ENCODE measurements around the gene TSEN2.
"Not testable (repeated sequence)": the region's sequence is repeated elsewhere in the genome, so short reads cannot be mapped to it uniquely, and the experiment has no call there.

The TSEN2 gene

DNA sequence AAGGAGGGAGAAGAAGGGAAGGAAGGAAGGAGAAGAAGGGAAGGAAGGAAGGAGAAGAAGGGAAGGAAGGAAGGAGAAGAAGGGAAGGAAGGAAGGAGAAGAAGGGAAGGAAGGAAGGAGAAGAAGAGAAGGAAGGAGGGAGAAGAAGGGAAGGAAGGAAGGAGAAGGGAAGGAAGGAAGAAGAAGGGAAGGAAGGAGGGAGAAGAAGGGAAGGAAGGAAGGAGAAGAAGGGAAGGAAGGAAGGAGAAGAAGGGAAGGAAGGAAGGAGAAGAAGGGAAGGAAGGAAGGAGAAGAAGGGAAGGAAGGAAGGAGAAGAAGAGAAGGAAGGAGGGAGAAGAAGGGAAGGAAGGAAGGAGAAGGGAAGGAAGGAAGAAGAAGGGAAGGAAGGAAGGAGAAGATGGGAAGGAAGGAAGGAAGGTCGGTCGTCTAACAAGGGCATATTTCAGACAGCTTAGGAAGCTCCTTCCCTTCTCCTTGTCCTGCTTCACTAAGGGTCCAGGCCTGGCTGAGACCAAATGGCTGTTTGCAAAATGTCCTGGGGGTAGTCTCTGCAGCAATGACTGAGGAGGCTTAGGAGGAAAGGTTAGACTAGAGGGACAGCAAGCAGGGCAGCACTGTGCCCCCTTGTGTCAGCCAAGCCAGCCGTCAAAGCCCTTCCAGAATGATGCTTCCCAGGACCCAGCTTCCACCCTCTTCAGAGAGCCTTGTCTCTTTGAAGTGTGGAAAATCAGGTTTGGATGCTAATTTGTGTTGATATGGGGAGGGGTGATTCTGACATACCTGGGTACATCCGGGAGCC, 35.7 kb upstream of the TSEN2 start:
- H3K9me3 Mint-ChIP-seq, H3K36me3 Mint-ChIP-seq, H3K4me3 Mint-ChIP-seq, H3K4me1 Mint-ChIP-seq, H3K27ac Mint-ChIP-seq, H3K27me3 Mint-ChIP-seq: not testable (repeated sequence)

DNA sequence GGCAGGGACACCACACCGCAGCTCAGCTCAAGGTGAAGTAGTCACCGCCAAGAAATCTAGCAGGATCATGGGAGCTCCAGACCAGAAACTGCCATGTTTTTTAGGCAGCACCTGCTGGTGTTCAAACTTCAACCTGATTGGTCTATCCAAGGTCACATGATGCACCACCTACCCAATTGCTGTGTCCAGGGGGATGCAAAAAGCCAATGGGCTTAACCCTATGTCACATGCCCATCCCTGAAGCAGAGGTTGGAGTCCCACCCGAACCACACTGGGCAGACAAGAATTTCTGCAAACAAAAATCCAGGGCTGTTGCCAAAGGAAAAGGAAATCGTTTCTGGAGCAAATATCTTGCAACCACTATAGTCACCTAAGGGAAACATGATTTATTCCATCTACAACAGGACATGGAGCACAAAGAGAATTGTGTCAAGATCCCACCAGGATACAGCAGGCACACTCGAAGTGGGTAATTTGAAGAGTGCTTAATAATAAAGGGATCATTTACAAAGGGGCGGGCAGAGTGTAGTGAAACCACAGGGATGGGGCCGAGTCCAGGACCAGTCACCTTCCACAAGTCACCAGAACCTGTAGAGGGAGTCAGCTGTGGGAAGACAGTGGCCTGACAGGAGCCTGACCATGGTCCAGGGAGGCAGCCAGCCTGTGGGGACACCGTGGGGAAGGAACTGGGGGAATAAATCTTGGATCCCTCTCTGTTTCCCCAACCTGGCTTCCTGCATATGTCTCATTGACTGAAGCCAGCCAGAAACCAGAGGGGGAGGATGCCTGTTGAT, 34.2 kb upstream of the TSEN2 start:
- H3K27me3 Mint-ChIP-seq: no peaks in the 10 kb centered on the region
- H3K27ac Mint-ChIP-seq: no peak overlapping the region
- H3K4me1 Mint-ChIP-seq: no peaks in the 10 kb centered on the region
- H3K4me3 Mint-ChIP-seq: no peak overlapping the region
- H3K9me3 Mint-ChIP-seq: no peaks in the 10 kb centered on the region
- H3K36me3 Mint-ChIP-seq: no peaks in the 10 kb centered on the region

DNA sequence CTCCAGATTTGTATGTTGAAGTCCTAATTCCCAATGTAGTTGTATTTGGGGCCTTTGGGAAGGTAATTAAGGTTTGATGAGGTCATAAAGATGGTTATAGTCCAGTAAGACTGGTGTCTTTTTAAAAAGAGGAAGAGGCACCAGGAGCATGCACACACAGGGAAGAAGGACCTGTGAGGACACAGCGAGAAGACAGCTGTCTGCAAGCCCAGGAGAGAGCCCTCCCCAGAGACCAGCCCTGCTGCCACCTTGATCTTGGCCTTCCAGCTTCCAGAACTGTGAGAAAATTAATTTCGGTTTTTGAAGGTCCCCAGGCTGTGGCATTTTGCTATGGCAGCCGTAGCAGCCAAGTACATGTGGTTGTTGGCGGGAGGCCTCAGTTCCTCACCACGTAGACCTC, 32.8 kb upstream of the TSEN2 start:
- Mint-ChIP-seq H3K9me3 (no peaks in the 10 kb centered on the region), H3K27me3 (no peaks in the 10 kb centered on the region), H3K36me3 (no peaks in the 10 kb centered on the region), H3K4me3 (no peak overlapping the region), H3K27ac (no peak overlapping the region), H3K4me1 (no peaks in the 10 kb centered on the region)

DNA sequence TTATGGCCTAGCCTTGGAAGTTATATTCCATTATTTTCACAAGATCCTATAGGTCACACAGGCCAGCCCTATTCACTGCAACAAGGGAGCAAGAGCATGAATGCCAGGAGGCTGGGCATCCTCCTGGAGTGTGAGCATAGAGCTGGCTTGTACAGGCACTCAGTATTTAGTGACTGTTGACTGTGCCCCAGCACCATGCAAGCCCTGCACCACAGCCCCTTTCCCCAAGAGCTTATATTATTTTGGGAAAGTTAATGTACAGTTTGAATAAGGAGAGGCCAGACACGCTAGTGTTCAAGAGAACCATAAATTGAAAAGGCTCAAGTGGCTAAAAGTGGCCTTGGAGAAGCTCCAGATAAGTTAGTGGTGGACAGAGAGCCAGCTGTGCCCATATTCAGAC, 32.3 kb upstream of the TSEN2 start:
- H3K4me1 Mint-ChIP-seq: no peaks in the 10 kb centered on the region
- H3K9me3 Mint-ChIP-seq: no peaks in the 10 kb centered on the region
- H3K27ac Mint-ChIP-seq: no peak overlapping the region
- no peaks in the 10 kb centered on the region for H3K27me3 Mint-ChIP-seq
- no peaks in the 10 kb centered on the region for H3K36me3 Mint-ChIP-seq
- no peak overlapping the region for H3K4me3 Mint-ChIP-seq

DNA sequence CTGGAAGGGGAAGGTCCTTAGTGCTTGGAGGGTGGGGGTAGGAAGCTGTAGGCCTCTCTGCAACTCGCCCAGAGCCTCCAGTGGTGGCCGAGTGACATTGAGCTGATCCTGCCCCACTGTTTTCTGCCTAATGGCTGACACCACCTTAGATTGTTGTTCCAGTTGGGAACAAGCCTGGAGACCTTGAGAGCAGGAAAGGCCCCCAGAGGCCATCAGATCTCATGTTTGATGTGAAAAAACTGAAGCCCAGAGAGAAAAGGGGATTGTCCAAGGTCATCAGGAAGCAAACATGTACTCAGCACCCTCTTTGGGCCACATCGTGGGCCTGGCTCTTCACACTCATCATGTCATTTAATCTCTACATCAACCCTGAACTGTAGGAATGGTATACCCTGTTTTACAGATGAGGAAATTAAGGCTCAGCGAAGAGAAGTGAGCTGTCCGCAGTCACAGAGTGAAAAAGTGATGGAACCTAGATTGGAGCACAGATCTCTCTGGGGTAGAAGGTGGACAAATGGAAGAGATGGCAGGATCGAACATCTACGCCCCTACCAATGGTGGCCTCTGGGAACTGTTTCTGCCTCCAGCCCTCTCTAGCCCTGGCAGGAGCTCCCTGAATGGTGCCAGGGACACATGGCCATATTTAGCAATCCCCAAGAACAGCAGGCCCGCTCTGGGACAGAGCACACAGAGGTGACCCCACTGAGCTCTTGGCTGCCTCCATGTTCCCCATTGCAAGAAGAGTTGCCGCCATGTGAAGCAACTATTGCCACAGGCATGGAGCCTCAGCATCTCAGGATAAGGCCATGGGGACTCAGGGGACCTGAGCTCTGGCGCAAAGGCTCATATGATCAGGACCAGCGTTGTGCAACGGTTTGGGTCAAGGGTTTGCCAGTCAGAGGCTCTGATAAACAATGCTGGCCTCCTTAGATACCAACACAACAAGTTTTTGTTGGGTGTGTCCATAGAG, 31.6 kb upstream of the TSEN2 start:
- no peaks in the 10 kb centered on the region for H3K36me3 Mint-ChIP-seq
- H3K4me3 Mint-ChIP-seq: no peak overlapping the region
- no peaks in the 10 kb centered on the region for H3K27me3 Mint-ChIP-seq
- no peaks in the 10 kb centered on the region for H3K9me3 Mint-ChIP-seq
- no peaks in the 10 kb centered on the region for H3K4me1 Mint-ChIP-seq
- H3K27ac Mint-ChIP-seq: no peak overlapping the region

DNA sequence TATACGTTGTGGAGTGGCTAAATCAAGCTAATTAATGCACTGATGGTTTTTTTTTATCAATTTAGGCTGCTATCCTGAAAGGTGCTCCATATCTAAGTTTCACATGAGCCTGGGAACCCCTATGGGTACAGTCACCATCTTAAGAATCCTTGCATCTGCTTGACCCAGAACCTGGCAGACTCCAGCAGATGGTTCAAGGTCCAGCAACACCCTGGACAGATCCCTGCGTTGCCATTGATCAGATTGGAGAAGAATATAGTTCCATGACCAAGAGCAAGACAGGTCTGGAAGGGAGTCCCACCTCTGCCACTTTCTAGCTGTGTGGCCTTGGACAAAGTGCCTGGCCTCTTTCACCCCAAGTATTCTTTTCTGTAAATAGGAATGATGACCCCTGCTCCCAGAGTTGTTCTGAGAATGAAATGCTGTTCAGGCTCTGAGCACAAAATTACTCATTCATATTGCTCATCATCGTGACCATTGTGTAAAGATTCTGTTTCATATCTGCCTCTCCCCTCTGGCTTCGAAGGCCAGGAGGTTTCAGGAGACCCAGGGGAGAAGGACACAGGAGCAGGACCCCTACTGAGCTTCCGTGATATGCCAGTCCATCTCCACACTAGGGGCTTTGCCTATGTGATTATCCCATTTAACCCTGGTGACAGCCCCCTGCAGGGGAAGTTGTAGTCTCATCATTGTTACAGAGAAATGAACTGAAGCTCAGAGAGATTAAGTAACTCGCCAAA, 30.0 kb upstream of the TSEN2 start:
- no peak overlapping the region for H3K4me3 Mint-ChIP-seq

DNA sequence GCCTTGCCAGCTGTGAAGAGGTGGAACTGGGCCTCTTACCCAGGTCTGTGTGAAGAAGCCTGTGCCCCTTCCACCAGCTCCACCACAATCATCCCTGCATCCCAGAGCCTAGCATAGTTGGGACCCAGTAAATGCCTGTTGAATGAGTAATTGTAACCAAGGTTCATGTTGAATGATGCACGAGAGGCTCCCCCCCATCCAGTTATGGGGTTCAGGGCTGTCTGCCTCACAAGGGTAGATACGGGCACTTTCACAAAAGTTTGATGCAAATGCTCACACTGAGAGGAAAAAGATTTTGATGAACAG, 29.5 kb upstream of the TSEN2 start:
- Mint-ChIP-seq H3K9me3 (no peaks in the 10 kb centered on the region), H3K27me3 (no peaks in the 10 kb centered on the region), H3K4me1 (no peaks in the 10 kb centered on the region), H3K27ac (no peak overlapping the region), H3K36me3 (no peaks in the 10 kb centered on the region), H3K4me3 (no peak overlapping the region)

More for the DNA sequence above, 30.0 kb upstream of the TSEN2 start:
- no peaks in the 10 kb centered on the region for H3K36me3 Mint-ChIP-seq
- no peaks in the 10 kb centered on the region for H3K4me1 Mint-ChIP-seq
- no peaks in the 10 kb centered on the region for H3K9me3 Mint-ChIP-seq
- H3K27ac Mint-ChIP-seq: no peak overlapping the region
- H3K27me3 Mint-ChIP-seq: no peaks in the 10 kb centered on the region

DNA sequence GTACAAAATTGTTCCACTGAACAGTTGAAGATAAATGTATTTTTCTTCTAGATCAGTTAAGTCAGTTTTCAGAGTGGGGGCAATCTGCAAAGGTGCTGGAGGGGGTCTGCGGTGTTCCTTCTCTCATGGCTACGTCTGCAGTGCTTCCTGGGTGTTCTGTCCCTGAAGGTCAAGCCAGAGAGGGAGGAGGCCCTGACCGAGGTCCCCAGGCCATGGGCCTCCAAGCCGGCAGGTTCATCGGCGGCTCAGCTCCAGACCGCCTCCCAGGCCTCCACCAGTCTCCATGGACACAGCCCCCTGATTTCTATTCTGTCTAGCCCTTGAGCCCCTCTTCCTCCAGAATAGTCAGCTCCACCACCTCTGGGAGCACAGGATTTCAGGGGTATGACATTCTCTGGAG, 28.5 kb upstream of the TSEN2 start:
- no peaks in the 10 kb centered on the region for H3K9me3 Mint-ChIP-seq

DNA sequence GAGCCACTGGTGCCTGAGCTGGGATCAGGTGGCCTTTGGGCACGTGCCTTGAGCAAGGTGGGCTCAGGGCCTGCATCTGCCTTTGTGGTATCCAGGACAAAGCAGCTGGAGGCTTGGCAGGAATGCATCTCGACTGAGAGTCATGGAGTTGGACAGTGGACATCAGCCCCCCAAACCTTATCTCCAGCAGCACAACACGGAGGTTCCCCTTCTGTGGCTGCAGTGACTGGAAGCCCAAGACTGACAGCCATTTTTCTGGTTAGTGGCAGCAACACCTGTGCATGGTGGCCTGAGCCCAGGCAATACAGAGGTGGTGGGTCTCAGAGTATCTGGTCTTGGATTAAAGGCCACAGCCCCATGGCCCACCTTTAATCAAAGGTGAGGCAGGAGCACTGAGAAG, 27.8 kb upstream of the TSEN2 start:
- Mint-ChIP-seq H3K4me1 (peaks cover 5% of the 10 kb centered on the region), H3K4me3 (no peak overlapping the region), H3K27me3 (no peaks in the 10 kb centered on the region), H3K27ac (no peak overlapping the region), H3K9me3 (no peaks in the 10 kb centered on the region), H3K36me3 (no peaks in the 10 kb centered on the region)

More for the DNA sequence above, 28.5 kb upstream of the TSEN2 start:
- Mint-ChIP-seq H3K4me1 (peaks cover under 1% of the 10 kb centered on the region), H3K27me3 (no peaks in the 10 kb centered on the region), H3K4me3 (no peak overlapping the region), H3K36me3 (no peaks in the 10 kb centered on the region), H3K27ac (no peak overlapping the region)

DNA sequence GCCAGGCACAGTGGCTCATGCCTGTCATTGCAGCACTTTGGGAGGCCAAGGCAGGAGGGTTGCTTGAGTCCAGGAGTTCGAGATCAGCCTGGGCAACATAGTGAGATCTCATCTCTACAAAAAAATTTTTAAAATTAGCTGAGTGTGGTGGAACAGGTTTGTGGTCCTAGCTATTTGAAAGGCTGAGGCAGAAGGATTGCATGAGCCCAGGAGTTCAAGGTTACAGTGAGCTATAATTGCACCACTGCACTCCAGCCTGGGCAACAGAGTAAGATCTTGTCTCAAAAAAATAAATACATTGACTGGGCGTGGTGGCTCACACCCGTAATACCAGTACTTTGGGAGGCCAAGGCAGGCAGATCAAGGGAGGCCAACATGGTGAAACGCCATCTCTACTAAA, 26.9 kb upstream of the TSEN2 start:
- not testable (repeated sequence) for H3K36me3 Mint-ChIP-seq, H3K4me1 Mint-ChIP-seq, H3K9me3 Mint-ChIP-seq, H3K27ac Mint-ChIP-seq, H3K4me3 Mint-ChIP-seq, H3K27me3 Mint-ChIP-seq

DNA sequence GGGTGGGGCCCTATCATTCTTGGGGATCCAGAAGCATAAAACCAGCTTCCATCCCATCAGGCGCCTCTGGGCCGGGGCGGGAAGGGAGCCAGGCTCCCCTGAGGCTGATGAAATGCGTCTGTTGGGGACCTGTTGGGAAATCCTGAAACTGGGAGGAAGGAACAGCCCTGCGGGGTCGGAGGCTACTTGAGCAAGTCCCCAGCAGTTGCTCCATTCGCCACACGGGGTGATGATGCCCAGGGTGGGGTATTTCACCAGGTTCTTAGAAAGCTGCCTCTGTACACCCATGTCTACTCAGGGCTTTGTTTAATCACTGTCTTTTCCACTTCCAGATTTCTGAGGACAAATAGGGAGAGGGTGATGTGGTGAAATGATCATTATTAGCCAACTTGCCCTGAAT, 25.4 kb upstream of the TSEN2 start:
- H3K4me3 Mint-ChIP-seq: no peak overlapping the region
- H3K36me3 Mint-ChIP-seq: no peaks in the 10 kb centered on the region
- peaks cover 15% of the 10 kb centered on the region for H3K4me1 Mint-ChIP-seq
- H3K9me3 Mint-ChIP-seq: no peaks in the 10 kb centered on the region
- no peak overlapping the region for H3K27ac Mint-ChIP-seq
- no peaks in the 10 kb centered on the region for H3K27me3 Mint-ChIP-seq

DNA sequence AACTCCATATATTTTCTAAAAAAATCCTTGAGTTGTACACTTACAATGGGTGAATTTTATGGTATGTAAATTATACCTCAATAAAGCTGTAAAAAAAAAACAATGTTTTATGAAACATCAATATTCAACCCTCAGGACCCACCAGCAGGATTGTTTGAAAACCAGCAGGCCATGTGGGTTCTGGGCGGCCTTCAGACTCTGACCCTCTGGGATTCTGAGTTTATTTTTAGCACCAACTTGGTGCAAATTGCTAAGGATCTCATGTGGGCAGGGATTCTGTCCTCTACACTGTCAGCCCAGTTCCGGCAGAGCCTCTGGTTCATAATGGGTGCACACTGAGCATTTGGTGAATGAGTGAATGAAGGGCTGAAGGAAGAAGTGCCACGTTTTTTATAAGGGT, 24.2 kb upstream of the TSEN2 start:
- H3K4me1 Mint-ChIP-seq: peaks cover 20% of the 10 kb centered on the region
- H3K36me3 Mint-ChIP-seq: no peaks in the 10 kb centered on the region
- no peaks in the 10 kb centered on the region for H3K27me3 Mint-ChIP-seq
- H3K4me3 Mint-ChIP-seq: no peak overlapping the region
- no peaks in the 10 kb centered on the region for H3K9me3 Mint-ChIP-seq
- H3K27ac Mint-ChIP-seq: no peak overlapping the region

DNA sequence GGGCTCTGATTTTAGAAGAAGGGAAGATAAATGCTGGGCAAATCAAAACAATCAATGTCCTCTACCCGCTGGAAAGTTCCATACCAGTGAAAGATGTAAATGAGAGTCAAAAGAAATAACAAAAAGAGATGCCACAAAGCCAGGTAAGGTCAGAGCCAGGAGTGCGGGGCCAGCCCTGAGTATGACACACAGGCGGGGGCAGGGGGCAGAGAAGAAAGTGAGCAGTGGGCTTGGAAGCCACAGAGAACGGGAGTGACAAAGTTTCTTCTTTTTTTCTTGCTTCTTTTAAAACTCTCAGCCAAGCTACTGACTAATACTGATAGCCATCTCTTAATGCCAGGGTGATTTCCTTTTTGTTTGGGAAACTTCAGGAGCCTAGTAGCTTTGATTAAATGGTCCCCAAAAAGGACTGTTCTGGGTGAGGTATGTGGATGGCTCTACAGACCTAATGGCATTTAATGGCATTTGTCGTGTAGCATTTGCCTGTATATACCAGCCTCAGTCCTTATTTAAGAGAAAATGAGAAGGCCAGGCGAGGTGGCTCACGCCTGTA, 23.1 kb upstream of the TSEN2 start:
- Mint-ChIP-seq H3K27me3 (no peaks in the 10 kb centered on the region), H3K4me3 (no peak overlapping the region), H3K36me3 (no peaks in the 10 kb centered on the region), H3K4me1 (peaks cover 20% of the 10 kb centered on the region), H3K27ac (no peak overlapping the region), H3K9me3 (no peaks in the 10 kb centered on the region)

DNA sequence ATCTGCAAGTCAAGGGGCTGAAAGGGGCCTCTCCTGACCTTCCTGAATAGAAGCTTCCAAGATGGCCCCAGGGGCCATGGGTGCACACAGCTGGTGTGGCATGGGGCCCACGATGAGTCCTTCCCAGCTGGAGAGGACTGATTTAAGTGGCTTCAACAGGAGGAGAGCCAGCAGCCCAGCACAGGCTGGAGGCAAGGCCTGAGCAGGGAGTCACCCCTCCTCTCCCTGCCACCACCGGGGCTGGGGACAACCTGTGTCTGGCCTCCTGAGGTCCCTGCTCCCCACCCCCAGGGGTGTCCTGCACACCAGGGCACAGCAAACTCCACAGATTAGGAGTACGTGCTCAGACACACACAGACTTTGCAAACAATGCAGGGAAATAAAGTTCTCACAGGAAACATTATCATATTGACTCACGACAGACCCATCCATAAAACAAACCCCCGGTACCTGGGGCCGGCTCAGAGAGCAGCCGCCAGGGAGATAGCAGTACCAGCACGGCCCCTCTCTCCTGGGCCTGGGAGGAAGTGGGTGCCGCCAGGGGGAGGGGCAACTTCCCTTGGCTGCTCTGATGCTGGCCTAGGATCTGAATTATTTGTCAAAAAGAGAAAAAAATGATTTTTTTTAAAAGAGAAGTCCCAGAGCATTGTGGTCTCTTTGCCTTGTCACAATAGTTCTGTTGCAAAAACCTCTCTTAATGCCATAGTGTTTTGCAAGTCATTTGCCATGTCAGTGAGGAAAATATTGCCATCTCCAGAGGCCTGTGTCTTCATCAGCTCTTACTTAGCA, 21.9 kb upstream of the TSEN2 start:
- peak overlapping the region; percentile 60 for H3K4me3 Mint-ChIP-seq
- H3K27ac Mint-ChIP-seq: no peak overlapping the region
- H3K36me3 Mint-ChIP-seq: no peaks in the 10 kb centered on the region
- no peaks in the 10 kb centered on the region for H3K9me3 Mint-ChIP-seq
- peaks cover 20% of the 10 kb centered on the region for H3K4me1 Mint-ChIP-seq
- H3K27me3 Mint-ChIP-seq: no peaks in the 10 kb centered on the region

Data from activated naive CD4-positive, alpha-beta T cell treated with anti-CD3 and anti-CD28 coated beads, Interleukin-2, amount 50 U/mL, for 24 hours (primary cell).